Endothelial cell of umbilical vein (primary cell): Measurements from ENCODE around the gene INPP4B. TPM values are rescaled to one million over a fixed set of nuclear protein-coding genes. Genes with fewer than 3 reads are reported as not detected.
A peak's percentile ranks its signal among the peaks of the same experiment; 100 is the strongest.

ENCODE experiments used
- BruUV-seq: library from RNA; stranded (reverse); fragments of 400-500 nt; replicated peaks from 2 replicates; lab custom pipeline; 2021; lab: Mats Ljungman, UMichigan
- CTCF ChIA-PET: fragments of 300-600, 350-600 bp; sonication (Branson Sonifier 250); formaldehyde crosslinking; loops from one replicate; lab custom pipeline; 2021; ENCODE audit warnings: antibody characterized with exemption, inconsistent platforms; lab: Charles Lee
- POLR2A ChIA-PET: fragments of 300-600, 350-600 bp; sonication (Branson Sonifier 250); formaldehyde crosslinking; loops from one replicate; lab custom pipeline; 2021; ENCODE audit warnings: antibody characterized with exemption, inconsistent platforms; lab: Charles Lee
- DNase-seq: peaks from one replicate; pipeline ENCODE4 v3.0.0-alpha.2; 2011; ENCODE audit warnings: low read depth, low spot score
- FAIRE-seq: peaks from 2 replicates; lab custom pipeline; 2011; peaks lifted over from hg19 to GRCh38; lab: Jason Lieb, UNC
- H2AFZ ChIP-seq: 2 replicates; pipeline ENCODE4 v1.6.0; 2012; ENCODE audit warnings: low read depth, low read length, control low read depth, inconsistent platforms
- H3K27ac ChIP-seq: 2 replicates; pipeline ENCODE4 v1.5.1; 2011; ENCODE audit warnings: low read depth, mild to moderate bottlenecking, control low read depth, low read length, moderate library complexity; ENCODE audit not compliant: insufficient read depth
- H3K27me3 ChIP-seq, 2 experiments: 2 replicates each; pipeline versions ENCODE4 v1.6.0 to v1.6.1; 2011; ENCODE audit warnings: low read length in 2 of 2, mixed read lengths in 1 of 2; ENCODE audit not compliant: control insufficient read depth in 2 of 2, insufficient read depth in 2 of 2
- H3K36me3 ChIP-seq, 2 experiments: 2 replicates in 1 of 2; 3 replicates in 1 of 2; pipeline ENCODE4 v1.5.1; 2011; ENCODE audit warnings: low read length in 2 of 2, mild to moderate bottlenecking in 1 of 2, moderate library complexity in 1 of 2; ENCODE audit not compliant: control insufficient read depth in 2 of 2, insufficient read depth in 2 of 2; ENCODE audit errors: extremely low read depth in 1 of 2
- H3K4me1 ChIP-seq: 3 replicates; pipeline ENCODE4 v1.5.1; 2011; ENCODE audit warnings: mild to moderate bottlenecking, low read length; ENCODE audit not compliant: control insufficient read depth, insufficient read depth; ENCODE audit errors: extremely low read depth
- H3K4me2 ChIP-seq: 2 replicates; pipeline ENCODE4 v1.6.1; 2011; ENCODE audit warnings: low read length, control low read depth, mixed read lengths; ENCODE audit not compliant: insufficient read depth
- H3K4me3 ChIP-seq, 3 experiments: fragments of 200-600 bp in 1 of 3; sonication (generic), shearing (Covaris generic) in 1 of 3; replicated peaks in 1 of 3; 2 replicates each; pipeline ENCODE4 v1.5.1; 2011 to 2016; ENCODE audit warnings: control low read depth in 3 of 3, low read length in 3 of 3, mild to moderate bottlenecking in 2 of 3, inconsistent platforms in 1 of 3, low read depth in 1 of 3, moderate library complexity in 1 of 3; ENCODE audit not compliant: insufficient read depth in 1 of 3
- H3K79me2 ChIP-seq: 2 replicates; pipeline ENCODE4 v1.6.0; 2012; ENCODE audit warnings: low read length, inconsistent platforms; ENCODE audit not compliant: control insufficient read depth, insufficient read depth
- H3K9ac ChIP-seq: replicated peaks from 2 replicates; pipeline ENCODE3; 2011; ENCODE audit warnings: low read length, control low read depth; ENCODE audit not compliant: insufficient read depth; ENCODE audit errors: extremely low read depth
- H3K9me1 ChIP-seq: replicated peaks from 3 replicates; pipeline ENCODE4 v1.6.0; 2011; ENCODE audit warnings: mild to moderate bottlenecking, low read length; ENCODE audit not compliant: control insufficient read depth, insufficient read depth; ENCODE audit errors: extremely low read depth
- H3K9me3 ChIP-seq: replicated peaks from 2 replicates; pipeline ENCODE4 v1.5.1; 2012; ENCODE audit warnings: low read length, inconsistent platforms; ENCODE audit not compliant: control insufficient read depth, insufficient read depth
- H4K20me1 ChIP-seq: replicated peaks from 2 replicates; pipeline ENCODE3; 2011; ENCODE audit warnings: mild to moderate bottlenecking, low read length; ENCODE audit not compliant: control insufficient read depth, insufficient read depth; ENCODE audit errors: extremely low read depth
- EZH2 ChIP-seq: IDR thresholded peaks from 2 replicates; pipeline ENCODE4 v1.6.1; 2012; ENCODE audit warnings: borderline replicate concordance, low read depth, mild to moderate bottlenecking, moderate library complexity, low read length, inconsistent platforms; ENCODE audit not compliant: severe bottlenecking
- FOS ChIP-seq: IDR thresholded peaks from 2 replicates; pipeline ENCODE4 v1.6.1; 2011; ENCODE audit warnings: mild to moderate bottlenecking, low read length, moderate library complexity, borderline replicate concordance; ENCODE audit not compliant: insufficient read depth
- GATA2 ChIP-seq: IDR thresholded peaks from 2 replicates; pipeline ENCODE4 v1.7.0; 2011; ENCODE audit warnings: low read depth, mild to moderate bottlenecking, moderate library complexity, mixed read lengths, low read length; ENCODE audit not compliant: insufficient read length, insufficient read depth
- JUN ChIP-seq: IDR thresholded peaks from 2 replicates; pipeline ENCODE4 v1.6.1; 2011; ENCODE audit warnings: borderline replicate concordance, low read depth; ENCODE audit not compliant: insufficient read length, insufficient read depth
- MAX ChIP-seq: IDR thresholded peaks from 2 replicates; pipeline ENCODE4 v1.6.1; 2011; ENCODE audit not compliant: insufficient read depth, insufficient read length
- MYC ChIP-seq: IDR thresholded peaks from one replicate; pipeline ENCODE4 v1.6.1; 2011; ENCODE audit warnings: mild to moderate bottlenecking, low read depth, low read length
- POLR2A ChIP-seq: IDR thresholded peaks from 2 replicates; pipeline ENCODE4 v1.6.1; 2012; ENCODE audit warnings: low read depth, mild to moderate bottlenecking, control low read depth, low read length
- POLR2AphosphoS5 ChIP-seq: IDR thresholded peaks from 2 replicates; pipeline ENCODE4 v1.6.1; 2012; ENCODE audit warnings: low read depth, mild to moderate bottlenecking, control low read depth, low read length, moderate library complexity; ENCODE audit not compliant: insufficient read depth
- dilution Hi-C: fragments of 300-500 bp; cut with MboI; formaldehyde crosslinking; loops from one replicate; pipeline ENCODE4 v1.15.0; 2019; ENCODE audit warnings: low sequenced_read_pairs; ENCODE audit not compliant: extremely low pct_ligation_motif_present
- intact Hi-C: fragments of 100-400 bp; cut with micrococcal nuclease; formaldehyde crosslinking; loops from one replicate; pipeline ENCODE4 v1.10.0; 2022
- polyA plus RNA-seq, 4 experiments: library from polyadenylated mRNA; depleted of rRNA in 3 of 4; stranded (reverse) in 3 of 4; unstranded in 1 of 4; fragments of >200 nt; gene quantifications; 2 replicates each; pipeline versions ENCODE4 v1.2.1 to v1.2.3, GENCODE V29; 2011 to 2012; ENCODE audit warnings: missing spikeins in 1 of 4
- total RNA-seq: library from RNA; stranded (reverse); gene quantifications from 2 replicates; pipeline ENCODE4 v1.2.3, GENCODE V29; 2021
- TF ChIP-seq, protein P1 (sequence below), 2 donors: IDR thresholded peaks; 1 replicate in 1 of 2; 2 replicates in 1 of 2; pipeline ENCODE4 v1.5.1; 2011; ENCODE audit warnings: low read length in 2 of 2, mild to moderate bottlenecking in 2 of 2, moderate library complexity in 2 of 2, control low read depth in 1 of 2, inconsistent platforms in 1 of 2, low read depth in 1 of 2; ENCODE audit not compliant: insufficient read depth in 1 of 2; ENCODE audit errors: extremely low read depth in 1 of 2

The INPP4B gene
- total and polyA plus RNA-seq, 2 donors (not counting 3 experiments of a cell fraction or from before 2014, with no cell fraction given): 0.41 to 3.1 TPM

GRCh38 chr4:142350871-142351270 lies 495.2 kb downstream of the INPP4B start:
- Histone ChIP-seq H3K9ac (no peak overlapping the region), H3K4me1 (peaks cover 21% of the 10 kb centered on the region), H4K20me1 (no peaks in the 10 kb centered on the region), H3K4me2 (peak overlapping the region; percentile 78), H2AFZ (no peak overlapping the region), H3K27me3 (no peaks in the 10 kb centered on the region), H3K9me3 (no peaks in the 10 kb centered on the region), H3K9me1 (no peaks in the 10 kb centered on the region), H3K4me3 (no peak overlapping the region), H3K79me2 (no peaks in the 10 kb centered on the region), H3K36me3 (no peaks in the 10 kb centered on the region), H3K27ac (no peak overlapping the region)
- intact Hi-C loops (loop anchor here (5.0 kb wide), 1 partner anchor 836 kb away; no protein-coding TSS in a partner anchor), dilution Hi-C loops (no loop called here)
- ChIA-PET CTCF (interaction anchor here (0.9 to 5.7 kb wide), 10 partner anchors 139 to 1005 kb away, joined by 3 to 91 read pairs (median 4); no protein-coding TSS in a partner anchor), POLR2A (no interaction called here)
- peak; percentile 66 for DNase-seq
- peak; percentile 58 for FAIRE-seq
- no TSS peak for BruUV-seq
- TF ChIP-seq MAX (no peak), FOS (no peak), JUN (no peak), EZH2 (no peak), POLR2A (no peak), GATA2 (no peak), MYC (no peak), POLR2AphosphoS5 (no peak)
- TF ChIP-seq, protein P1, sequence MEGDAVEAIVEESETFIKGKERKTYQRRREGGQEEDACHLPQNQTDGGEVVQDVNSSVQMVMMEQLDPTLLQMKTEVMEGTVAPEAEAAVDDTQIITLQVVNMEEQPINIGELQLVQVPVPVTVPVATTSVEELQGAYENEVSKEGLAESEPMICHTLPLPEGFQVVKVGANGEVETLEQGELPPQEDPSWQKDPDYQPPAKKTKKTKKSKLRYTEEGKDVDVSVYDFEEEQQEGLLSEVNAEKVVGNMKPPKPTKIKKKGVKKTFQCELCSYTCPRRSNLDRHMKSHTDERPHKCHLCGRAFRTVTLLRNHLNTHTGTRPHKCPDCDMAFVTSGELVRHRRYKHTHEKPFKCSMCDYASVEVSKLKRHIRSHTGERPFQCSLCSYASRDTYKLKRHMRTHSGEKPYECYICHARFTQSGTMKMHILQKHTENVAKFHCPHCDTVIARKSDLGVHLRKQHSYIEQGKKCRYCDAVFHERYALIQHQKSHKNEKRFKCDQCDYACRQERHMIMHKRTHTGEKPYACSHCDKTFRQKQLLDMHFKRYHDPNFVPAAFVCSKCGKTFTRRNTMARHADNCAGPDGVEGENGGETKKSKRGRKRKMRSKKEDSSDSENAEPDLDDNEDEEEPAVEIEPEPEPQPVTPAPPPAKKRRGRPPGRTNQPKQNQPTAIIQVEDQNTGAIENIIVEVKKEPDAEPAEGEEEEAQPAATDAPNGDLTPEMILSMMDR (IDR thresholded peaks at IDR 0.05; ENCODE audit: extremely low read depth in 1 of 2, insufficient read depth in 1 of 2, low read depth in 1 of 2, low read length in 2 of 2): no peak
